ENCODE data around the gene ANGEL1. TPM values are rescaled to one million over a fixed set of nuclear protein-coding genes. Genes with fewer than 3 reads are reported as not detected.

ANGEL1 gene, protein sequence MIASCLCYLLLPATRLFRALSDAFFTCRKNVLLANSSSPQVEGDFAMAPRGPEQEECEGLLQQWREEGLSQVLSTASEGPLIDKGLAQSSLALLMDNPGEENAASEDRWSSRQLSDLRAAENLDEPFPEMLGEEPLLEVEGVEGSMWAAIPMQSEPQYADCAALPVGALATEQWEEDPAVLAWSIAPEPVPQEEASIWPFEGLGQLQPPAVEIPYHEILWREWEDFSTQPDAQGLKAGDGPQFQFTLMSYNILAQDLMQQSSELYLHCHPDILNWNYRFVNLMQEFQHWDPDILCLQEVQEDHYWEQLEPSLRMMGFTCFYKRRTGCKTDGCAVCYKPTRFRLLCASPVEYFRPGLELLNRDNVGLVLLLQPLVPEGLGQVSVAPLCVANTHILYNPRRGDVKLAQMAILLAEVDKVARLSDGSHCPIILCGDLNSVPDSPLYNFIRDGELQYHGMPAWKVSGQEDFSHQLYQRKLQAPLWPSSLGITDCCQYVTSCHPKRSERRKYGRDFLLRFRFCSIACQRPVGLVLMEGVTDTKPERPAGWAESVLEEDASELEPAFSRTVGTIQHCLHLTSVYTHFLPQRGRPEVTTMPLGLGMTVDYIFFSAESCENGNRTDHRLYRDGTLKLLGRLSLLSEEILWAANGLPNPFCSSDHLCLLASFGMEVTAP
- 6.3 to 8.1 TPM (median 7.3 TPM) in 5 replicates for total RNA-seq (2022; extraction: Qiagen RNA extraction)

GRCh38 chr14:76812422-76813383 is at the start of gene ANGEL1:
Gene ANGEL1, minus strand, starts transcription at chr14:76812882. Its CDS starts 55 bp downstream, at chr14:76812827.

GRCh38 chr14:76826122-76826521 is 13.4 kb upstream of the ANGEL1 start, which contains the start of gene LRRC74A:
Gene LRRC74A, plus strand, starts transcription at chr14:76826408. Its CDS starts 290 bp downstream, at chr14:76826698.

DNA sequence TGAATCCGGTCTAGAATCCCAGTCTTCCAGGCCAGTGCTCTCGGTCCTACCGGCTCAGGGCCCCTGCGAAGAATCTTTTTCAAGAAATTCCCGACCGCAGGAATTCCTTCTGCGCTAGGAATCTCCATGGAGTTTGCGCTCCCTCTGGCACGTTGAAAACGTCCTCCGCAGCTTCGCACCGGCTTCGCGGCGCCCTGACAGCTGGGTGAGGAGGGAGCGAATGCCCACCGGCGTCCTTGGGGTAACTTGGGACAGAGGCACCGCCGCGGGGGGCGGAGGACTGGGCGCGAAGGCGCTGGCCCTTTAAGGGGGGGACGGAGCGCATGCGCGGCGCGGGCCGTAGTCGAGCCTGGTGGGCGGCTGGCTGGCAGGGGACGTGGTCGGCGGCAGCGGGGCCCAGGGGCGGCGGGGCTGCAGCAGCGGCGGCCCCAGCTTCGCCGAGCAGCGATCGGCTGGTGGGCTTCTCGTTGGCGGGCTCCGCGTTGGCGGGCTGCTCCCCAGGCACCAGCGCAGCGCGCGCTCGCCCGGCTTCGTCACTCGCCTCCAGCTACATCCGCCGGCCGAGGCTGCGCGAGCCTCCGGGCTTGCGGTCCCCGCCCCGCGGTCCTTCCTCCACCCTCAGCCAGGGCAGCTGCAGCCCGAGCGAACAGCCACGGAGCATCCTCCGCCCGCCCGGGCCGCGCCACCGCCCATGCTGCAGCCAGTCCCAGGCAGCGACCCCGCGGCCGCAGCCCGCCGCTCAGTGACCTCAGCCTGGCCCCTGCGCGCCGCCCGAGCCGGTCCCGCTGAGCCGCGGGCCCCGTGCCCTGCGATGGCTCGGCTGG is 51.3 kb downstream of the ANGEL1 start, which contains the start of gene VASH1:
VASH1 (plus strand) TSS at position 333 of the 824 bp plus-strand sequence. CDS start 1,354 bp downstream, outside the sequence.

Other genes with a start within 250 kb of the ANGEL1 start
- 3.0 to 4.6 TPM (median 3.6 TPM) in 5 replicates for gene VASH1, start 51.4 kb downstream of the ANGEL1 start, total RNA-seq (2022; extraction: Qiagen RNA extraction)
- gene LRRC74A, start 13.5 kb upstream of the ANGEL1 start, total RNA-seq (2022; extraction: Qiagen RNA extraction) = not detected in 5 replicates
- 10.0 to 18.7 TPM (median 17.8 TPM) in 5 replicates for gene IRF2BPL, start 215.8 kb upstream of the ANGEL1 start, total RNA-seq (2022; extraction: Qiagen RNA extraction)